CD14-positive monocyte (primary cell): Measurements from ENCODE around the gene BOD1. TPM values are rescaled to one million over a fixed set of nuclear protein-coding genes. Genes with fewer than 3 reads are reported as not detected.

Experiments
- DNase-seq, 3 donors: peaks; one replicate each; pipeline ENCODE4 v3.0.0-alpha.2; 2011 to 2022
- H2AFZ ChIP-seq: 2 replicates; pipeline ENCODE4 v1.6.0; 2012; ENCODE audit warnings: mild to moderate bottlenecking, low read depth, low read length, inconsistent platforms; ENCODE audit not compliant: insufficient read depth, poor library complexity, severe bottlenecking
- H3K27ac ChIP-seq, 2 donors: 1 replicate in 1 of 2; 2 replicates in 1 of 2; pipeline ENCODE4 v1.5.1; 2012 to 2013; ENCODE audit warnings: low read length in 2 of 2, control low read depth in 1 of 2, inconsistent platforms in 1 of 2, low read depth in 1 of 2, mild to moderate bottlenecking in 1 of 2
- H3K27me3 ChIP-seq, 2 donors: one replicate each; pipeline versions ENCODE4 v1.6.0 to v1.6.1; 2011 to 2013; ENCODE audit warnings: low read length in 2 of 2; ENCODE audit not compliant: control insufficient read depth in 2 of 2, insufficient read depth in 2 of 2
- H3K36me3 ChIP-seq, 2 donors: replicated peaks in 1 of 2; 1 replicate in 1 of 2; 2 replicates in 1 of 2; pipeline versions ENCODE4 v1.5.1 to v1.6.1; 2012 to 2013; ENCODE audit warnings: low read length in 2 of 2, control low read depth in 1 of 2, inconsistent platforms in 1 of 2, mild to moderate bottlenecking in 1 of 2; ENCODE audit not compliant: insufficient read depth in 2 of 2, control insufficient read depth in 1 of 2
- H3K4me1 ChIP-seq, 2 donors: 1 replicate in 1 of 2; 2 replicates in 1 of 2; pipeline versions ENCODE4 v1.5.1 to v1.6.1; 2012 to 2013; ENCODE audit warnings: low read length in 2 of 2, control low read depth in 1 of 2, inconsistent platforms in 1 of 2, mild to moderate bottlenecking in 1 of 2, moderate library complexity in 1 of 2; ENCODE audit not compliant: insufficient read depth in 2 of 2, control insufficient read depth in 1 of 2
- H3K4me2 ChIP-seq: replicated peaks from 2 replicates; pipeline ENCODE3; 2012; ENCODE audit warnings: low read length, moderate library complexity, mild to moderate bottlenecking; ENCODE audit not compliant: poor library complexity, severe bottlenecking; ENCODE audit errors: extremely low read depth
- H3K4me3 ChIP-seq, 3 experiments: fragments of 200-600 bp in 1 of 3; sonication (generic) in 1 of 3; replicated peaks in 1 of 3; 1 replicate in 2 of 3; 2 replicates in 1 of 3; pipeline ENCODE4 v1.5.1; 2011 to 2013; ENCODE audit warnings: low read length in 3 of 3, mild to moderate bottlenecking in 3 of 3, control low read depth in 2 of 3, low read depth in 2 of 3, inconsistent platforms in 1 of 3, moderate library complexity in 1 of 3
- H3K79me2 ChIP-seq: 2 replicates; pipeline ENCODE4 v1.6.0; 2012; ENCODE audit warnings: mild to moderate bottlenecking, control low read depth, inconsistent platforms, low read length, moderate library complexity; ENCODE audit not compliant: insufficient read depth
- H3K9ac ChIP-seq: 2 replicates; pipeline ENCODE4 v1.6.0; 2017; ENCODE audit warnings: low read length, mild to moderate bottlenecking; ENCODE audit not compliant: insufficient read depth, poor library complexity, severe bottlenecking
- H3K9me3 ChIP-seq, 2 donors: replicated peaks in 1 of 2; 1 replicate in 1 of 2; 2 replicates in 1 of 2; pipeline versions ENCODE4 v1.5.1 to v1.6.1; 2012 to 2013; ENCODE audit warnings: low read length in 2 of 2, control low read depth in 1 of 2; ENCODE audit not compliant: control insufficient read depth in 1 of 2, insufficient read depth in 1 of 2
- H4K20me1 ChIP-seq: 2 replicates; pipeline ENCODE4 v1.6.0; 2012; ENCODE audit warnings: mild to moderate bottlenecking, low read length, control low read depth, moderate library complexity; ENCODE audit not compliant: insufficient read depth
- H3K27ac Mint-ChIP-seq, 7 donors: one replicate each; pipeline ENCODE4 v1.8.0; 2020; ENCODE audit warnings: mild to moderate bottlenecking in 7 of 7, mixed read lengths in 7 of 7, moderate library complexity in 6 of 7, inconsistent platforms in 2 of 7
- H3K27me3 Mint-ChIP-seq, 3 donors: one replicate each; pipeline ENCODE4 v1.8.0; 2021 to 2022; ENCODE audit warnings: low read depth in 3 of 3, mild to moderate bottlenecking in 3 of 3, mixed read lengths in 3 of 3, moderate library complexity in 3 of 3, inconsistent platforms in 1 of 3
- H3K36me3 Mint-ChIP-seq, 2 donors: one replicate each; pipeline ENCODE4 v1.8.0; 2020; ENCODE audit warnings: mixed read lengths in 2 of 2, inconsistent platforms in 1 of 2, mild to moderate bottlenecking in 1 of 2
- H3K4me1 Mint-ChIP-seq: one replicate; pipeline ENCODE4 v1.8.0; 2020; ENCODE audit warnings: mild to moderate bottlenecking, mixed read lengths
- H3K4me3 Mint-ChIP-seq, 2 donors: one replicate each; pipeline ENCODE4 v1.8.0; 2020; ENCODE audit warnings: mild to moderate bottlenecking in 2 of 2, mixed read lengths in 2 of 2, moderate library complexity in 1 of 2
- H3K9me3 Mint-ChIP-seq, 7 donors: one replicate each; pipeline ENCODE4 v1.8.0; 2020 to 2022; ENCODE audit warnings: mixed read lengths in 7 of 7, mild to moderate bottlenecking in 6 of 7, moderate library complexity in 6 of 7, inconsistent platforms in 2 of 7
- CTCF ChIP-seq: fragments of 200-600 bp; IDR thresholded peaks from one replicate; pipeline ENCODE4 v1.8.0; 2022; ENCODE audit warnings: antibody characterized with exemption, mild to moderate bottlenecking
- WGBS: methylation state at CpG from one replicate; pipeline ENCODE4 v1.1.5; 2013; ENCODE audit warnings: missing lambda C conversion rate; ENCODE audit not compliant: insufficient coverage; 5-methylcytosine and 5-hydroxymethylcytosine counted together
- intact Hi-C, 2 donors: fragments of 100-400 bp; cut with micrococcal nuclease; formaldehyde crosslinking; loops; one replicate each; pipeline versions ENCODE4 v1.15.0 to v1.15.1; 2023
- polyA plus RNA-seq, 3 donors: library from polyadenylated mRNA; depleted of rRNA in 1 of 3; unstranded in 2 of 3; stranded (reverse) in 1 of 3; fragments of 300-500 nt in 2 of 3; fragments of >200 nt in 1 of 3; fragmentation: Illumina TruSeq in 2 of 3; gene quantifications; 1 replicate in 2 of 3; 2 replicates in 1 of 3; pipeline ENCODE4 v1.2.3, GENCODE V29; 2012 to 2021

The BOD1 gene
- polyA plus RNA-seq, 3 donors = 4.5 to 11.3 (median 5.8) TPM

DNA sequence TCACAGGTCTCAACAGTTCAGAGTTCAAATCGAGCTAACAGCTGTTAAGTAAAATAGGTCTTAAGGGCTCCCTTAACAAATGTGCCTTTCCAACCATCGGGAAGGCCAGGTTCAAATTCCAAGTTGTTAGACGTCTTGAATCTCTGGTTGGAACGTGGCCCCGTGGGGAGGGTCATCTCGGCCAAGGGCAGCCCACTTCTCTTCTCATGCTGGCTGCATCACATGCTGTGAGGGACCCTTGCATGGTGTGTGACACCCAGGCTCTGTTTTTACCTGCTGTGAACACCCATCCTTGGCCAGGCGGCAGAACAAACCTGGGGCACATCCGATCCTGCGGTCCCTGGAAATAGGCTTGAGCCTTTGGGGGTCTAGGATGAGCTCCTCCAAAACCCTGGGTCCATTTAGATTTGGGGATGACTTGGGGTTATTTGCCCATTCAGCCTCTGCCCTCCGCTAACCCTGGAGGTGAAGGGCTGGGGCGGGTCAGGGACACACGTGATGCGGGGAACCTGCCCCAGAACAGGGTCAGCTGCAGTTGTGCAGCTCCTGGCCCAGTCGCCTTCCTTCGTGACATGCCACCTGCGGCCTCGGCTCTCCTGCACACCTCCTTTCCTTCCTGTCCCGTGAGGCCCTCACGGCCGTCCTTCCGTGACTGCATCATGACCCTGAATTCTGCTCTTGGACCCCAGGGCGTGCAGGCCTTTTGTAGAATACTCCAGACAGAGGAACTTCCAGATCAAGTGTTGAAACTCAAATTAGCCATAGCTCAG lies 45.9 kb downstream of the BOD1 start:
- H3K9me3 ChIP-seq = no peaks in the 10 kb centered on the region
- no peaks in the 10 kb centered on the region for H3K79me2 ChIP-seq
- H4K20me1 ChIP-seq = no peaks in the 10 kb centered on the region
- no peak overlapping the region for H3K4me3 ChIP-seq
- WGBS = 87% methylated on average over 21 of the region's 22 CpGs
- Mint-ChIP-seq H3K27ac (peak overlapping the region in 1 of 7 donors; percentile 24), H3K4me3 (peak overlapping the region in 1 of 2 donors; percentile 15), H3K4me1 (peaks cover 4% of the 10 kb centered on the region), H3K9me3 (peaks cover 0 to 5% (median 3%) of the 10 kb centered on the region in 7 donors), H3K36me3 (no peaks in the 10 kb centered on the region), H3K27me3 (peaks cover 18 to 25% (median 22%) of the 10 kb centered on the region in 3 donors)
- intact Hi-C loops = no loop called here
- H3K27me3 ChIP-seq = peaks cover 6 to 16% of the 10 kb centered on the region in 2 donors
- no peak for DNase-seq
- H3K4me1 ChIP-seq = no peaks in the 10 kb centered on the region
- no peak overlapping the region for H3K4me2 ChIP-seq
- H3K9ac ChIP-seq = no peak overlapping the region
- no peak overlapping the region for H3K27ac ChIP-seq
- H2AFZ ChIP-seq = no peak overlapping the region
- no peaks in the 10 kb centered on the region for H3K36me3 ChIP-seq
- no peak for TF ChIP-seq CTCF

GRCh38 chr5:173568703-173569102 lies 47.7 kb downstream of the BOD1 start:
- 100% methylated on average over 4 of the region's 4 CpGs for WGBS
- intact Hi-C loops = no loop called here
- peaks cover 16 to 24% (median 19%) of the 10 kb centered on the region in 3 donors for H3K27me3 Mint-ChIP-seq
- H2AFZ ChIP-seq = no peak overlapping the region
- H3K4me1 ChIP-seq = no peaks in the 10 kb centered on the region
- no peak for DNase-seq
- no peak overlapping the region for H3K27ac ChIP-seq
- H3K4me2 ChIP-seq = no peak overlapping the region
- no peaks in the 10 kb centered on the region for H3K9me3 ChIP-seq
- no peak overlapping the region for H3K9ac ChIP-seq
- H3K4me3 Mint-ChIP-seq = no peak overlapping the region
- no peaks in the 10 kb centered on the region for H3K36me3 Mint-ChIP-seq
- H3K4me1 Mint-ChIP-seq = peaks cover 4% of the 10 kb centered on the region
- H3K4me3 ChIP-seq = no peak overlapping the region
- H4K20me1 ChIP-seq = no peaks in the 10 kb centered on the region
- no peaks in the 10 kb centered on the region for H3K36me3 ChIP-seq
- H3K79me2 ChIP-seq = no peaks in the 10 kb centered on the region
- no peak for TF ChIP-seq CTCF
- peaks cover 0 to 5% (median 3%) of the 10 kb centered on the region in 7 donors for H3K9me3 Mint-ChIP-seq
- no peak overlapping the region for H3K27ac Mint-ChIP-seq
- peaks cover 6 to 16% of the 10 kb centered on the region in 2 donors for H3K27me3 ChIP-seq
